Measurements from ENCODE around the gene UBE2H. TPM values are rescaled to one million over a fixed set of nuclear protein-coding genes. Genes with fewer than 3 reads are reported as not detected.

The UBE2H gene
- total RNA-seq, 1 experiment from 2014 or later, result 128 TPM

DNA sequence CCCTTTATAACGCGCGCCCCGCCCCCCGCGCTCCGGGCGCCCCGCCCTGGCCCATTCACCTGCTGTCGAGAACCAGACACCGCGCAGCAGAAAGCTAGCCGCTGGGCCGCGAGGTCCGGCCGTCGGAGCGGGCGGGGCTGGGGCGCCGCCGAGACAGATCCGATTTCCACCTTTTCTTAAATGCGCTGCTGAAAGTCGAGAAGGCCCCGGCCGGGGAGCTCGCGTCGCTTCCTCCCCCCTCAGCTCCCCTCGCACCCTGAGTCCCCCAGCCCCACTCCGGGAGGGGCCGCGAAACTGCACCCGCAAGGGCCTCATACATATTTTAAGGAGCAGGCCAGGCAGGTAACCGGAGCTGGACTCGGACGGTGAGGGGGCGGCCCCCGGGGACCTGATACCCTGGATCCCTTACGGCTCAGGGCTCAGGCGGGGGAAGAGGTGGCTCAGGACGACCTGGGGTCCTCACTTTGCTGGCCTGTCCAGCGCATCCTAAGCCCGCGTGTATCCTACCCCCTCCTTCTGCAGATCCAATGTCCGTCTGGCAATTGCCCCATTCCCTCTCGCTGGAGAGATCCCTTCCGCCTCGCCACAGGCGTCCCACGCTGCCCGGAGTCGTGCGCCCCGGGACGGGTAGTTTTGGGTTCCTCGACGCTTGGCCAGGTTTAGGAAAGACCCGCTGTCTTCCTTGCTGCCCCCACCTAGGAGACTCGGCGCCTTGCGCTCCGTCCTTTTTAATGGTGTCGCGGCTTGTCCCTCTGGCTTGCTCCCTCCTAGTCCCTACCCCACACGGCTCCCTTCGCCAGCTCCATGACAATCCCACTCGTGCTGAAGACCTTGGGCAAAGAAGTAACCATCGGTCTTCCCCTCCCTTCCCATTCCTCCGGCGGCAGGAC, 170.6 kb downstream of the UBE2H start:
- Mint-ChIP-seq H3K9me3 (ENCODE audit: unreplicated experiment) (no peaks in the 10 kb centered on the region), H3K27me3 (ENCODE audit: insufficient read depth, unreplicated experiment) (no peaks in the 10 kb centered on the region), H3K36me3 (ENCODE audit: insufficient read depth, unreplicated experiment) (no peaks in the 10 kb centered on the region), H3K4me3 (ENCODE audit: unreplicated experiment) (no peak overlapping the region), H3K4me1 (ENCODE audit: insufficient read depth, unreplicated experiment) (no peaks in the 10 kb centered on the region), H3K27ac (ENCODE audit: low read depth, unreplicated experiment) (no peak overlapping the region)
- TF ChIP-seq, protein P1, sequence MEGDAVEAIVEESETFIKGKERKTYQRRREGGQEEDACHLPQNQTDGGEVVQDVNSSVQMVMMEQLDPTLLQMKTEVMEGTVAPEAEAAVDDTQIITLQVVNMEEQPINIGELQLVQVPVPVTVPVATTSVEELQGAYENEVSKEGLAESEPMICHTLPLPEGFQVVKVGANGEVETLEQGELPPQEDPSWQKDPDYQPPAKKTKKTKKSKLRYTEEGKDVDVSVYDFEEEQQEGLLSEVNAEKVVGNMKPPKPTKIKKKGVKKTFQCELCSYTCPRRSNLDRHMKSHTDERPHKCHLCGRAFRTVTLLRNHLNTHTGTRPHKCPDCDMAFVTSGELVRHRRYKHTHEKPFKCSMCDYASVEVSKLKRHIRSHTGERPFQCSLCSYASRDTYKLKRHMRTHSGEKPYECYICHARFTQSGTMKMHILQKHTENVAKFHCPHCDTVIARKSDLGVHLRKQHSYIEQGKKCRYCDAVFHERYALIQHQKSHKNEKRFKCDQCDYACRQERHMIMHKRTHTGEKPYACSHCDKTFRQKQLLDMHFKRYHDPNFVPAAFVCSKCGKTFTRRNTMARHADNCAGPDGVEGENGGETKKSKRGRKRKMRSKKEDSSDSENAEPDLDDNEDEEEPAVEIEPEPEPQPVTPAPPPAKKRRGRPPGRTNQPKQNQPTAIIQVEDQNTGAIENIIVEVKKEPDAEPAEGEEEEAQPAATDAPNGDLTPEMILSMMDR (IDR thresholded peaks at IDR 0.05; ENCODE audit: unreplicated experiment), result no peak
- BruUV-seq (replicated peaks), result no TSS peak
- ChIA-PET CTCF (interaction anchor here (0.6 to 1.5 kb wide), 2 partner anchors 44 to 229 kb away, joined by 3 to 4 read pairs; no protein-coding TSS in a partner anchor), POLR2A (interaction anchor here (0.9 kb wide), 1 partner anchor 1223 kb away, joined by 3 read pairs; no protein-coding TSS in a partner anchor)
- DNase-seq (ENCODE audit: unreplicated experiment), result no peak
- intact Hi-C loops (cut with micrococcal nuclease), result loop anchor here (2.0 kb wide), 2 partner anchors 43 to 229 kb away; no protein-coding TSS in a partner anchor

DNA sequence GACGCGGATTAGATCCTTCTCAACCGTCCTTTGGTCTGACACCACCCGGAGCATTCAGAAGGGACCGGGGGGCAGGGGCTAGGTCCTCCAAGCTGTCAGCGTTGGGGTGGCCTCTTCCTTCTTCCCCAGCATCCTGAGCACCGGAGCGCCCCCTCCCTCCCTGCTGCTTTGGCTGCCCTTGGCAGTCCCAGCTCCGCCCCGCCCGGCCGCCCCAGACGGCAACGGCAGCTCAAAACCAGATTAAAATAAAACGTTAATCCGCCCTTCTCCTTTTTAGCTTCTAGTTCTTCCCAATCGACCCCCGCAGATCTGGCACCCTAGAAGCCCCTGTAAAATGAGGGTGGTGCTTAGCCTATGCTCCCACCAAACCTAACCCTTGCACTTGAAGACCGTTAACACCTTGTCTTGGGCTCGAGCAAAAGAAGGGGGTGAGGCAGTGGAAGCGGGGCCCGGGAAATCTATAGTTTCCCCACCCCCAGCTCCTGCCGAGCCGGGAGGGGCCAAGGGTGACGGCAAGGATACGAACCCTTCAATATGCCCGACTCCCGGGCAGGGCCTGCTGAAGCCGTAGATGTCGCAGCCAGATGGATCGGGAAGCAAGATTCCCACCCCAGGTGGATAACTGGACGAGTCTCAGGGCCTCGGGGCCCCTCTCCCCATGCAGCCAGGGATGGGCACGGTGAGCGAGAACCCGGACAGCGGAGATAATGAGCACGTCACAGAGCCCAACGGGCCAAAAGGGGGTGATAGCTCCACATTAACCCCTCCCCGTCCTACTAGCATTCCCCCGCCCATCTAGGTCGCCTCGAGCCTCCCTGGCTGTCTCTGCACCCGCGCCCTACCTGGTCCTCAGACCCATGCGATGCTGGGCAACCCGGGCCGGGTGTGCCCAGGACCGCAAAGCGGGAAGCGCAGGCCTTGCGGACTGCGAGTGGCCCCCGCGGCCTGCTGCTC, 171.5 kb downstream of the UBE2H start:
- CTCF ChIA-PET, result interaction anchor here (0.7 to 1.5 kb wide), 4 partner anchors 9 to 230 kb away, joined by 3 to 4 read pairs (median 3); no protein-coding TSS in a partner anchor
- intact Hi-C loops (cut with micrococcal nuclease), result loop anchor here (2.0 kb wide), 2 partner anchors 44 to 230 kb away; no protein-coding TSS in a partner anchor
- no peak overlapping the region for H3K27ac Mint-ChIP-seq (ENCODE audit: low read depth, unreplicated experiment)

More for the DNA sequence above, 171.5 kb downstream of the UBE2H start:
- H3K4me3 Mint-ChIP-seq (ENCODE audit: unreplicated experiment), result peak overlapping the region; percentile 68
- no peaks in the 10 kb centered on the region for H3K27me3 Mint-ChIP-seq (ENCODE audit: insufficient read depth, unreplicated experiment)
- no peaks in the 10 kb centered on the region for H3K36me3 Mint-ChIP-seq (ENCODE audit: insufficient read depth, unreplicated experiment)
- POLR2A ChIA-PET, result interaction anchor here (0.6 to 1.7 kb wide), 11 partner anchors 8 to 1222 kb away, joined by 3 to 9 read pairs (median 4); no protein-coding TSS in a partner anchor
- no peak for DNase-seq (ENCODE audit: unreplicated experiment)
- H3K9me3 Mint-ChIP-seq (ENCODE audit: unreplicated experiment), result no peaks in the 10 kb centered on the region
- TF ChIP-seq, protein P1 (IDR thresholded peaks at IDR 0.05; ENCODE audit: unreplicated experiment), result no peak
- no TSS peak for BruUV-seq (replicated peaks)
- H3K4me1 Mint-ChIP-seq (ENCODE audit: insufficient read depth, unreplicated experiment), result no peaks in the 10 kb centered on the region

Other genes with a start within 250 kb of the UBE2H start
- gene ZC3HC1, start 98.4 kb upstream of the UBE2H start, total RNA-seq (2022), result 20.9 and 24.2 TPM in 2 replicates
- gene KLHDC10, start 117.6 kb upstream of the UBE2H start, total RNA-seq (2022), result 25.8 and 36.9 TPM in 2 replicates